ENCODE measurements around the gene CDH4. TPM values are rescaled to one million over a fixed set of nuclear protein-coding genes. Genes with fewer than 3 reads are reported as not detected.

Gene CDH4
- total and polyA plus RNA-seq, 9 of the 15 experiments (the other 6 are each of a cell fraction or from before 2014, with no cell fraction given), result 0.04 TPM; not detected in 8

- H3K36me3 ChIP-seq (ENCODE audit: control insufficient read depth, insufficient read depth, low read length), result no peaks in the 10 kb centered on the region
- 0 out of 2 replicates have a peak, but pooled peaks cover 5% of the 10 kb centered on the region for H4K20me1 ChIP-seq (replicated peaks; ENCODE audit: control insufficient read depth, insufficient read depth, low read length)
- in situ Hi-C loops (cut with MboI), result no loop called here
- no peak overlapping the region for H3K4me3 ChIP-seq
- TF ChIP-seq GTF2A2 (tag; IDR thresholded peaks at IDR 0.05), result no peak
- TF ChIP-seq NR3C1 (CRISPR knock-in tag; IDR thresholded peaks at IDR 0.05), result no peak
- no peak for TF ChIP-seq ZNF785 (CRISPR knock-in tag; IDR thresholded peaks at IDR 0.05)
- no peak for TF ChIP-seq ZNF395 (CRISPR knock-in tag; IDR thresholded peaks at IDR 0.05)
- no peak for TF ChIP-seq MCM7 (IDR thresholded peaks at IDR 0.05)
- no peaks in the 10 kb centered on the region for H3K4me1 ChIP-seq (replicated peaks in 1 of 2; ENCODE audit: control insufficient read depth in 2 of 2, insufficient read depth in 2 of 2, low read length in 2 of 2)
- H3K4me2 ChIP-seq (ENCODE audit: insufficient read depth, low read length), result no peak overlapping the region
- H3K27ac ChIP-seq (ENCODE audit: extremely low read depth, low read depth, low read length), result no peak overlapping the region
- H2AFZ ChIP-seq (ENCODE audit: low read depth, low read length), result no peak overlapping the region
- H3K9me3 ChIP-seq (replicated peaks; ENCODE audit: control insufficient read depth, insufficient read depth, low read depth, low read length), result no peaks in the 10 kb centered on the region
- H3K9me1 ChIP-seq (ENCODE audit: control insufficient read depth, insufficient read depth, low read length), result no peaks in the 10 kb centered on the region
- FAIRE-seq (no peak), ATAC-seq (no peak), DNase-seq (ENCODE audit: extremely low read depth in 1 of 4, low spot score in 3 of 4) (no peak)
- WGBS (ENCODE audit: insufficient coverage, low coverage, missing lambda C conversion rate), result 0% methylated on average over 7 of the region's 8 CpGs
- CTCF ChIA-PET (ENCODE audit: low intra/inter-chr PET ratio), result no interaction called here
- POLR2A ChIA-PET, result no interaction called here
- no peak overlapping the region for H3K9ac ChIP-seq (ENCODE audit: insufficient read depth in 1 of 2, low read depth in 2 of 2, low read length in 2 of 2)
- H3K27me3 ChIP-seq (ENCODE audit: control insufficient read depth in 2 of 2, insufficient read depth in 2 of 2, low read length in 2 of 2), result peaks cover 7 to 45% of the 10 kb centered on the region in 2 experiments; a peak in 4 of 5 replicates
- no peaks in the 10 kb centered on the region for H3K79me2 ChIP-seq (ENCODE audit: control insufficient read depth, insufficient read depth, low read length)
- BruUV-seq (replicated peaks), result no TSS peak
- intact Hi-C loops (cut with micrococcal nuclease), result no loop called here
Measured at GRCh38 chr20:61360940-61361339, 108.9 kb downstream of the CDH4 start.

- H3K4me3 ChIP-seq, result no peak overlapping the region
- in situ Hi-C loops (cut with MboI) (no loop called here), intact Hi-C loops (cut with micrococcal nuclease) (no loop called here)
- H3K9ac ChIP-seq (ENCODE audit: insufficient read depth in 1 of 2, low read depth in 2 of 2, low read length in 2 of 2), result no peak overlapping the region
- DNase-seq (ENCODE audit: extremely low read depth in 1 of 4, low spot score in 3 of 4) (no peak), FAIRE-seq (no peak), ATAC-seq (no peak)
- no peaks in the 10 kb centered on the region for H3K36me3 ChIP-seq (ENCODE audit: control insufficient read depth, insufficient read depth, low read length)
- POLR2A ChIA-PET, result no interaction called here
- no TSS peak for BruUV-seq (replicated peaks)
- 0% methylated on average over 13 of the region's 14 CpGs for WGBS (ENCODE audit: insufficient coverage, low coverage, missing lambda C conversion rate)
- H3K9me1 ChIP-seq (ENCODE audit: control insufficient read depth, insufficient read depth, low read length), result no peaks in the 10 kb centered on the region
- H3K27me3 ChIP-seq (ENCODE audit: control insufficient read depth in 2 of 2, insufficient read depth in 2 of 2, low read length in 2 of 2), result peaks cover 7 to 45% of the 10 kb centered on the region in 2 experiments; a peak in 4 of 5 replicates
- TF ChIP-seq SRSF1 (IDR thresholded peaks at IDR 0.05; ENCODE audit: low read depth, low read length) (no peak), HMG20B (CRISPR knock-in tag; IDR thresholded peaks at IDR 0.05) (no peak), STAG1 (CRISPR knock-in tag; IDR thresholded peaks at IDR 0.05; ENCODE audit: borderline replicate concordance) (no peak)
- no peaks in the 10 kb centered on the region for H3K4me1 ChIP-seq (replicated peaks in 1 of 2; ENCODE audit: control insufficient read depth in 2 of 2, insufficient read depth in 2 of 2, low read length in 2 of 2)
- H2AFZ ChIP-seq (ENCODE audit: low read depth, low read length), result no peak overlapping the region
- no peaks in the 10 kb centered on the region for H3K79me2 ChIP-seq (ENCODE audit: control insufficient read depth, insufficient read depth, low read length)
- CTCF ChIA-PET (ENCODE audit: low intra/inter-chr PET ratio), result no interaction called here
- no peak overlapping the region for H3K4me2 ChIP-seq (ENCODE audit: insufficient read depth, low read length)
- H4K20me1 ChIP-seq (replicated peaks; ENCODE audit: control insufficient read depth, insufficient read depth, low read length), result 0 out of 2 replicates have a peak, but pooled peaks cover 5% of the 10 kb centered on the region
- H3K9me3 ChIP-seq (replicated peaks; ENCODE audit: control insufficient read depth, insufficient read depth, low read depth, low read length), result no peaks in the 10 kb centered on the region
- no peak overlapping the region for H3K27ac ChIP-seq (ENCODE audit: extremely low read depth, low read depth, low read length)
Measured at GRCh38 chr20:61361501-61361900, 109.4 kb downstream of the CDH4 start.
